ENCODE measurements around the gene MT2A.

Gene MT2A

GRCh38 chr16:56629531-56629930 lies 21.1 kb downstream of the MT2A start:
- ChIA-PET CTCF (interaction anchor here (0.8 to 1.4 kb wide), 3 partner anchors 29 to 53 kb away, joined by 3 to 5 read pairs (median 3); no protein-coding TSS in a partner anchor), POLR2A (no interaction called here)
- no peak for DNase-seq (ENCODE audit: extremely low spot score)
- no peak for TF ChIP-seq CTCF (IDR thresholded peaks at IDR 0.05; ENCODE audit: control extremely low read depth, extremely low read depth, low read depth, missing control alignments)

GRCh38 chr16:56630134-56630533 lies 21.8 kb downstream of the MT2A start:
- ChIA-PET POLR2A (no interaction called here), CTCF (interaction anchor here (0.7 to 1.2 kb wide), 5 partner anchors 9 to 73 kb away, joined by 3 to 4 read pairs (median 3); no protein-coding TSS in a partner anchor)
- peak; percentile 75 for DNase-seq (ENCODE audit: extremely low spot score)
- TF ChIP-seq CTCF (IDR thresholded peaks at IDR 0.05; ENCODE audit: control extremely low read depth, extremely low read depth, low read depth, missing control alignments): no peak

- ChIA-PET CTCF (interaction anchor here (0.7 to 1.2 kb wide), 3 partner anchors 11 to 71 kb away, joined by 3 to 4 read pairs (median 3); no protein-coding TSS in a partner anchor), POLR2A (no interaction called here)
- DNase-seq (ENCODE audit: extremely low spot score): no peak
- TF ChIP-seq CTCF (IDR thresholded peaks at IDR 0.05; ENCODE audit: control extremely low read depth, extremely low read depth, low read depth, missing control alignments): no peak
Observed at GRCh38 chr16:56631197-56631596, 22.8 kb downstream of the MT2A start.

GRCh38 chr16:56631832-56632155 lies 23.4 kb downstream of the MT2A start:
- DNase-seq (ENCODE audit: extremely low spot score): no peak
- no peak for TF ChIP-seq CTCF (IDR thresholded peaks at IDR 0.05; ENCODE audit: control extremely low read depth, extremely low read depth, low read depth, missing control alignments)
- ChIA-PET CTCF (interaction anchor here (0.7 kb wide), 1 partner anchor 11 kb away, joined by 3 read pairs; no protein-coding TSS in a partner anchor), POLR2A (no interaction called here)

- no peak for DNase-seq (ENCODE audit: extremely low spot score)
- POLR2A ChIA-PET: no interaction called here
- no peak for TF ChIP-seq CTCF (IDR thresholded peaks at IDR 0.05; ENCODE audit: control extremely low read depth, extremely low read depth, low read depth, missing control alignments)
- CTCF ChIA-PET: no interaction called here
Observed at GRCh38 chr16:56632156-56632847, 23.9 kb downstream of the MT2A start, which contains the start of gene MT1M. Gene MT1M, plus strand, starts transcription at chr16:56632659. Its CDS starts 73 bp downstream, at chr16:56632732.

- DNase-seq (ENCODE audit: extremely low spot score): no peak
- POLR2A ChIA-PET: no interaction called here
- TF ChIP-seq CTCF (IDR thresholded peaks at IDR 0.05; ENCODE audit: control extremely low read depth, extremely low read depth, low read depth, missing control alignments): no peak
- CTCF ChIA-PET: no interaction called here
Observed at GRCh38 chr16:56632848-56633365, 24.5 kb downstream of the MT2A start.
